Tongue (tissue), 2 donors: ENCODE data around the gene SLC9C2. TPM values are rescaled to one million over a fixed set of nuclear protein-coding genes. Genes with fewer than 3 reads are reported as not detected.
"Not testable (repeated sequence)": the region's sequence is repeated elsewhere in the genome, so short reads cannot be mapped to it uniquely, and the experiment has no call there.

Experiments
- DNase-seq: peaks from one replicate; pipeline ENCODE4 v3.0.0-alpha.2; 2015
- total RNA-seq: library from RNA; depleted of rRNA; stranded (reverse); fragments of >200 nt; gene quantifications from one replicate; pipeline ENCODE4 v1.2.3, GENCODE V29; 2014

Gene SLC9C2
- total RNA-seq, 1 donor from 2014 or later = not detected

- no peak for DNase-seq
These were observed 121.6 kb downstream of the SLC9C2 start for GRCh38 chr1:173481195-173481772.

GRCh38 chr1:173479649-173480048 is 123.2 kb downstream of the SLC9C2 start:
- no peak for DNase-seq

GRCh38 chr1:173478094-173478674 is 124.7 kb downstream of the SLC9C2 start:
- DNase-seq = peak; percentile 75

- peak; percentile 95 for DNase-seq
These were observed 125.4 kb downstream of the SLC9C2 start, which contains the start of gene PRDX6 for GRCh38 chr1:173477286-173478093. PRDX6 (plus strand) TSS chr1:173477335; CDS start chr1:173477398, 63 bp downstream.

GRCh38 chr1:173476665-173477285 is 126.1 kb downstream of the SLC9C2 start:
- peak; percentile 95 for DNase-seq

- no peak for DNase-seq
These were observed 126.6 kb downstream of the SLC9C2 start for GRCh38 chr1:173476197-173476664.

GRCh38 chr1:173475564-173476196 is 127.2 kb downstream of the SLC9C2 start:
- no peak for DNase-seq

GRCh38 chr1:173474780-173475421 is 128.0 kb downstream of the SLC9C2 start:
- DNase-seq = not testable (repeated sequence)

- peak; percentile 47 for DNase-seq
These were observed 128.6 kb downstream of the SLC9C2 start for GRCh38 chr1:173474097-173474779.

- no peak for DNase-seq
These were observed 129.3 kb downstream of the SLC9C2 start for GRCh38 chr1:173473599-173474011.

- DNase-seq = no peak
These were observed 132.3 kb downstream of the SLC9C2 start for GRCh38 chr1:173470608-173471007.

GRCh38 chr1:173469656-173470055 is 133.2 kb downstream of the SLC9C2 start:
- no peak for DNase-seq

GRCh38 chr1:173467426-173467825 is 135.4 kb downstream of the SLC9C2 start:
- DNase-seq = no peak

GRCh38 chr1:173464185-173464584 is 138.7 kb downstream of the SLC9C2 start:
- DNase-seq = peak; percentile 38

- DNase-seq = not testable (repeated sequence)
These were observed 140.2 kb downstream of the SLC9C2 start for GRCh38 chr1:173462666-173463065.

GRCh38 chr1:173459885-173460284 is 143.0 kb downstream of the SLC9C2 start:
- DNase-seq = no peak

- DNase-seq = no peak
These were observed 147.8 kb downstream of the SLC9C2 start for GRCh38 chr1:173454966-173455524.

- no peak for DNase-seq
These were observed 148.9 kb downstream of the SLC9C2 start for GRCh38 chr1:173453982-173454381.

- peak; percentile 35 for DNase-seq
These were observed 150.9 kb downstream of the SLC9C2 start for GRCh38 chr1:173451981-173452380.
